Smooth muscle cell (in vitro differentiated cells): ENCODE data around the gene RTP5. TPM values are rescaled to one million over a fixed set of nuclear protein-coding genes. Genes with fewer than 3 reads are reported as not detected.
"Not testable (repeated sequence)": the region's sequence is repeated elsewhere in the genome, so short reads cannot be mapped to it uniquely, and the experiment has no call there.

Source experiments
- DNase-seq: peaks from one replicate; lab custom pipeline; 2025; ENCODE audit not compliant: unreplicated experiment; lab: John Stamatoyannopoulos, UW
- H2AFZ ChIP-seq: fragments of 200-600 bp; sonication (generic); 2 replicates; pipeline ENCODE4 v1.6.0; 2016; ENCODE audit warnings: antibody characterized with exemption, low read depth, mild to moderate bottlenecking
- H3F3A ChIP-seq: fragments of 200-600 bp; sonication (generic); 2 replicates; pipeline ENCODE4 v1.6.0; 2017; ENCODE audit warnings: antibody characterized with exemption, low read depth
- H3K27ac ChIP-seq: fragments of 200-600 bp; sonication (generic); 2 replicates; pipeline ENCODE4 v1.5.1; 2016; ENCODE audit warnings: low read depth, mild to moderate bottlenecking
- H3K27me3 ChIP-seq: fragments of 200-600 bp; sonication (generic); 2 replicates; pipeline ENCODE4 v1.6.1; 2016; ENCODE audit warnings: low read depth, mild to moderate bottlenecking
- H3K36me3 ChIP-seq: fragments of 200-600 bp; sonication (generic); 2 replicates; pipeline ENCODE4 v1.5.1; 2016; ENCODE audit warnings: low read depth
- H3K4me1 ChIP-seq: fragments of 200-600 bp; sonication (generic); 2 replicates; pipeline ENCODE4 v1.5.1; 2016; ENCODE audit warnings: low read depth
- H3K4me2 ChIP-seq: fragments of 200-600 bp; sonication (generic); 2 replicates; pipeline ENCODE4 v1.6.0; 2016; ENCODE audit warnings: mild to moderate bottlenecking
- H3K4me3 ChIP-seq: fragments of 200-600 bp; sonication (generic); 2 replicates; pipeline ENCODE4 v1.5.1; 2016; ENCODE audit warnings: mild to moderate bottlenecking
- H3K79me2 ChIP-seq: fragments of 200-600 bp; sonication (generic); 2 replicates; pipeline ENCODE4 v1.6.0; 2016; ENCODE audit warnings: low read depth, mild to moderate bottlenecking
- H3K9ac ChIP-seq: fragments of 200-600 bp; sonication (generic); 2 replicates; pipeline ENCODE4 v1.6.0; 2016; ENCODE audit warnings: low read depth
- H3K9me3 ChIP-seq: fragments of 200-600 bp; sonication (generic); replicated peaks from 2 replicates; pipeline ENCODE4 v1.5.1; 2016; ENCODE audit warnings: low read depth
- H4K20me1 ChIP-seq: fragments of 200-600 bp; sonication (generic); 2 replicates; pipeline ENCODE4 v1.6.0; 2016; ENCODE audit warnings: low read depth
- WGBS: methylation state at CpG from one replicate; pipeline ENCODE4 v1.1.7; 2016; ENCODE audit warnings: low lambda C conversion rate; 5-methylcytosine and 5-hydroxymethylcytosine counted together
- polyA plus RNA-seq: library from polyadenylated mRNA; unstranded; fragments of >200 nt; fragmentation: Nextera tagmentation; extraction: Ambion mirVana; gene quantifications from 2 replicates; pipeline ENCODE4 v1.2.1, GENCODE V29; 2016
- total RNA-seq: library from RNA; depleted of rRNA; stranded (reverse); fragments of >200 nt; gene quantifications from 2 replicates; pipeline ENCODE4 v1.2.3, GENCODE V29; 2014
- TF ChIP-seq, protein P1 (sequence below): fragments of 200-600 bp; sonication (generic); IDR thresholded peaks from 2 replicates; pipeline ENCODE4 v1.5.1; 2017; ENCODE audit warnings: borderline replicate concordance, mild to moderate bottlenecking, antibody characterized with exemption; ENCODE audit not compliant: insufficient read depth, poor library complexity, severe bottlenecking

RTP5 gene
- total and polyA plus RNA-seq, 2 experiments from 2014 or later = not detected

DNA sequence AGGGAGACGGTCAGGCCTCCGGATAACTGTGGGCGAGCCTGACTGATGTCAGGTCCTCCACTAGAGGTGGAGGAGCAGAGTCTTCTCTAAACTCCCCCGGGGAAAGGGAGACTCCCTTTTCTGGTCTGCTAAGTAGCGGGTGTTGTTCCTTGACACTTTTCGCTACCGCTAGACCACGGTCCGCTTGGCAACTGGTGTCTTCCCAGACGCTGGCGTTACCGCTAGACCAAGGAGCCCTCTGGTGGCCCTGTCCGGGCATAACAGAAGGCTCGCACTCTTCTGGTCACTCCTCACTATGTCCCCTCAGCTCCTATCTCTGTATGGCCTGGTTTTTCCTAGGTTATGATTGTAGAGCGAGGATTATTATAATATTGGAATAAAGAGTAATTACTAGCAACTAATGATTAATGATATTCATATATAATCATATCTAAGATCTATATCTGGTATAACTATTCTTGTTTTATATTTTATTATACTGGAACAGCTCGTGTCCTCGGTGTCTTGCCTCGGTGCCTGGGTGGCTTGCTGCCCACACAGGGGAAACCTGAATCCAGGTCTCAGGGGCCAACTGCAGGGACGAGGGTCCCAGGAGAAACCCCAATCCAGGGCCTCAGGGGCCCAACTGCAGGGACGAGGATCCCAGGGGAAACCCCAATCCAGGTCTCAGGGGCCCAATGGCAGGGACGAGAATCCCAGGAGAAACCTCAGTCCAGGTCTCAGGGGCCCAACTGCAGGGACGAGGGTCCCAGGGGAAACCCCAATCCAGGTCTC is 6.4 kb downstream of the RTP5 start:
- not testable (repeated sequence) for H3K36me3 ChIP-seq, H3K4me2 ChIP-seq, H3K79me2 ChIP-seq, H3K9ac ChIP-seq, H3K9me3 ChIP-seq, H3K4me1 ChIP-seq, H3K27ac ChIP-seq, H3F3A ChIP-seq, H2AFZ ChIP-seq, H4K20me1 ChIP-seq, DNase-seq, H3K27me3 ChIP-seq, H3K4me3 ChIP-seq
- TF ChIP-seq, protein P1, sequence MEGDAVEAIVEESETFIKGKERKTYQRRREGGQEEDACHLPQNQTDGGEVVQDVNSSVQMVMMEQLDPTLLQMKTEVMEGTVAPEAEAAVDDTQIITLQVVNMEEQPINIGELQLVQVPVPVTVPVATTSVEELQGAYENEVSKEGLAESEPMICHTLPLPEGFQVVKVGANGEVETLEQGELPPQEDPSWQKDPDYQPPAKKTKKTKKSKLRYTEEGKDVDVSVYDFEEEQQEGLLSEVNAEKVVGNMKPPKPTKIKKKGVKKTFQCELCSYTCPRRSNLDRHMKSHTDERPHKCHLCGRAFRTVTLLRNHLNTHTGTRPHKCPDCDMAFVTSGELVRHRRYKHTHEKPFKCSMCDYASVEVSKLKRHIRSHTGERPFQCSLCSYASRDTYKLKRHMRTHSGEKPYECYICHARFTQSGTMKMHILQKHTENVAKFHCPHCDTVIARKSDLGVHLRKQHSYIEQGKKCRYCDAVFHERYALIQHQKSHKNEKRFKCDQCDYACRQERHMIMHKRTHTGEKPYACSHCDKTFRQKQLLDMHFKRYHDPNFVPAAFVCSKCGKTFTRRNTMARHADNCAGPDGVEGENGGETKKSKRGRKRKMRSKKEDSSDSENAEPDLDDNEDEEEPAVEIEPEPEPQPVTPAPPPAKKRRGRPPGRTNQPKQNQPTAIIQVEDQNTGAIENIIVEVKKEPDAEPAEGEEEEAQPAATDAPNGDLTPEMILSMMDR = peak; percentile 26
- WGBS = 55% methylated on average over 22 of the region's 22 CpGs

DNA sequence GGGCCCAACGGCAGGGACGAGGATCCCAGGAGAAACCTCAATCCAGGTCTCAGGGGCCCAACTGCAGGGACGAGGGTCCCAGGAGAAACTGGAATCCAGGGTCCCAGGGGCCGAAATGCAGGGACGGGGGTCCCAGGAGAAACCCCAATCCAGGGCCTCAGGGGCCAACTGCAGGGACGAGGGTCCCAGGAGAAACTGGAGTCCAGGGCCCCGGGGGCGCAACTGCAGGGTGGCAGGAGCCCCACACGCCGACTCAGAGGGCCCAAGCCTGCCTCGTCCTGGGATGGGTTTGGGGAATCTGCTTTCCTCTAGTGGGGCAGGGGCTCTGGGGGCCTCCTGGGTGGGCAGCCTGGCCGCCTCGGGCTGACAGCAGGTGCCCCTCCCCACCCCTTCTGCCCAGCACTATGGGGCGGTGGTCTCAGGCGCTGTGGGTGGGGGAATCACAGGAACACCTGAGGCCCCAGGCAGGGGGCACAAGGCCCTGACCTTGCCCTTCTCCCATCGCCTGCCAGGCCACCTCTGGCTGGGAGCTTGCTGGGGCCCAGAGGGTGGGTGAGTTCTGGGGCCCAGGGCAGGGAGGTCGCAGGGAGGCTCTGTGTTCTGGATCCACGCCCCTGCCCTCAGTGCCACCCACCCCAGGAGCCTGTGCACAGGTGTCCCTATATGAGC is 7.1 kb downstream of the RTP5 start:
- Histone ChIP-seq H3K4me2 (no peak overlapping the region), H2AFZ (no peak overlapping the region), H3F3A (no peaks in the 10 kb centered on the region), H3K27ac (no peak overlapping the region), H3K4me1 (no peaks in the 10 kb centered on the region), H3K4me3 (no peak overlapping the region), H3K79me2 (no peaks in the 10 kb centered on the region), H3K9ac (no peak overlapping the region), H4K20me1 (no peaks in the 10 kb centered on the region), H3K9me3 (no peaks in the 10 kb centered on the region), H3K27me3 (no peaks in the 10 kb centered on the region), H3K36me3 (no peaks in the 10 kb centered on the region)
- DNase-seq = no peak
- TF ChIP-seq, protein P1 = no peak
- 93% methylated on average over 16 of the region's 18 CpGs for WGBS

DNA sequence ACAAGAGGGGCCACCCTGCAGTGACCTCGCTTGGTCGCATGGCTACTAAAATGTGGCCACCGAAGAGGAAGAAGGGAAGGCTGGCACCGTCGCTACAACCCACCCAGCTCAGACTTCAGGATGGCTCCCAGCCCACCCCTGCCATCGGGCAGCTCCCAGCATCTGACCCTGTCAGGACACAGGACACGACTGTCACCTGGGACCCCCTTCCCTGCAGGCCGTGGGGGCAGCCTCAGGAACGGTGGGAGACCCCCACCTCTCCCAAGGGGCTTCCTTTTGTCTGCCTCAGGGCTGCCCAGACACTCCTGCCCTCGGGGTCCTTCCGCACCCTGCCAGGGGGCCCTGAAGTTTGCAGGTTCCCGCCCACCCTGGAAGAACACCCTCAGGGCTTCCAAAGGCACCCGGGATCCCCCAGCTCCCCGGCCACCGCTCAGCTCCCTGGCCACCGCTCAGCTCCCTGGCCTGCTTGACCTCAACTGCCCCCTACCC is 7.7 kb downstream of the RTP5 start:
- Histone ChIP-seq H3F3A (peaks cover 4% of the 10 kb centered on the region), H3K27me3 (no peaks in the 10 kb centered on the region), H3K27ac (no peak overlapping the region), H3K4me3 (no peak overlapping the region), H3K4me1 (peaks cover 4% of the 10 kb centered on the region), H3K9ac (no peak overlapping the region), H3K79me2 (no peaks in the 10 kb centered on the region), H3K9me3 (no peaks in the 10 kb centered on the region), H2AFZ (no peak overlapping the region), H3K4me2 (no peak overlapping the region), H4K20me1 (no peaks in the 10 kb centered on the region), H3K36me3 (no peaks in the 10 kb centered on the region)
- no peak for DNase-seq
- TF ChIP-seq, protein P1 = no peak
- WGBS = 93% methylated on average over 11 of the region's 16 CpGs
